Measurements from ENCODE around the gene PAQR7.
"Not testable (repeated sequence)": the region's sequence is repeated elsewhere in the genome, so short reads cannot be mapped to it uniquely, and the experiment has no call there.

Gene PAQR7

GRCh38 chr1:25858906-25859789 is 16.4 kb downstream of the PAQR7 start, which contains the start of gene AUNIP:
Gene AUNIP, minus strand, starts transcription at chr1:25859457. Its CDS starts 100 bp downstream, at chr1:25859357.
- DNase-seq (ENCODE audit: low read depth), result peak; percentile 96
- Histone ChIP-seq H3K4me1 (ENCODE audit: control insufficient read depth, insufficient read depth, low read length) (peaks cover 11% of the 10 kb centered on the region), H3K36me3 (ENCODE audit: control insufficient read depth, insufficient read depth, low read length, severe bottlenecking) (peaks cover 9% of the 10 kb centered on the region), H3K4me3 (ENCODE audit: low read length) (peak within 1 kb of the TSS; percentile 93), H3K9me3 (ENCODE audit: control insufficient read depth, low read length) (no peaks in the 10 kb centered on the region), H3K9ac (ENCODE audit: low read length) (peak within 1 kb of the TSS; percentile 96), H3K27me3 (replicated peaks; ENCODE audit: control insufficient read depth, insufficient read depth, low read length) (no peaks in the 10 kb centered on the region)

- Histone ChIP-seq H3K4me3 (ENCODE audit: low read length) (peak overlapping the region; percentile 93), H3K9ac (ENCODE audit: low read length) (peak overlapping the region; percentile 96), H3K4me1 (ENCODE audit: control insufficient read depth, insufficient read depth, low read length) (peaks cover 11% of the 10 kb centered on the region), H3K36me3 (ENCODE audit: control insufficient read depth, insufficient read depth, low read length, severe bottlenecking) (peaks cover 9% of the 10 kb centered on the region), H3K9me3 (ENCODE audit: control insufficient read depth, low read length) (no peaks in the 10 kb centered on the region), H3K27me3 (replicated peaks; ENCODE audit: control insufficient read depth, insufficient read depth, low read length) (no peaks in the 10 kb centered on the region)
- peak; percentile 23 for DNase-seq (ENCODE audit: low read depth)
Measured at GRCh38 chr1:25858494-25858893, 17.0 kb downstream of the PAQR7 start.

GRCh38 chr1:25856856-25857255 is 18.7 kb downstream of the PAQR7 start:
- DNase-seq (ENCODE audit: low read depth), result no peak
- H3K9ac ChIP-seq (ENCODE audit: low read length), result no peak overlapping the region

GRCh38 chr1:25854554-25854953 is 21.0 kb downstream of the PAQR7 start:
- H3K4me3 ChIP-seq (ENCODE audit: low read length), result no peak overlapping the region
- no peaks in the 10 kb centered on the region for H3K27me3 ChIP-seq (replicated peaks; ENCODE audit: control insufficient read depth, insufficient read depth, low read length)
- H3K9me3 ChIP-seq (ENCODE audit: control insufficient read depth, low read length), result no peaks in the 10 kb centered on the region
- DNase-seq (ENCODE audit: low read depth), result no peak
- peaks cover 6% of the 10 kb centered on the region for H3K4me1 ChIP-seq (ENCODE audit: control insufficient read depth, insufficient read depth, low read length)
- H3K9ac ChIP-seq (ENCODE audit: low read length), result no peak overlapping the region
- no peaks in the 10 kb centered on the region for H3K36me3 ChIP-seq (ENCODE audit: control insufficient read depth, insufficient read depth, low read length, severe bottlenecking)

More at GRCh38 chr1:25856856-25857255, 18.7 kb downstream of the PAQR7 start:
- Histone ChIP-seq H3K4me3 (ENCODE audit: low read length) (no peak overlapping the region), H3K36me3 (ENCODE audit: control insufficient read depth, insufficient read depth, low read length, severe bottlenecking) (no peaks in the 10 kb centered on the region), H3K4me1 (ENCODE audit: control insufficient read depth, insufficient read depth, low read length) (peaks cover 11% of the 10 kb centered on the region), H3K27me3 (replicated peaks; ENCODE audit: control insufficient read depth, insufficient read depth, low read length) (no peaks in the 10 kb centered on the region), H3K9me3 (ENCODE audit: control insufficient read depth, low read length) (no peaks in the 10 kb centered on the region)

- no peaks in the 10 kb centered on the region for H3K36me3 ChIP-seq (ENCODE audit: control insufficient read depth, insufficient read depth, low read length, severe bottlenecking)
- H3K4me3 ChIP-seq (ENCODE audit: low read length), result no peak overlapping the region
- no peaks in the 10 kb centered on the region for H3K9me3 ChIP-seq (ENCODE audit: control insufficient read depth, low read length)
- no peaks in the 10 kb centered on the region for H3K27me3 ChIP-seq (replicated peaks; ENCODE audit: control insufficient read depth, insufficient read depth, low read length)
- DNase-seq (ENCODE audit: low read depth), result no peak
- H3K9ac ChIP-seq (ENCODE audit: low read length), result no peak overlapping the region
- H3K4me1 ChIP-seq (ENCODE audit: control insufficient read depth, insufficient read depth, low read length), result no peaks in the 10 kb centered on the region
Measured at GRCh38 chr1:25848531-25848930, 27.0 kb downstream of the PAQR7 start.

DNA sequence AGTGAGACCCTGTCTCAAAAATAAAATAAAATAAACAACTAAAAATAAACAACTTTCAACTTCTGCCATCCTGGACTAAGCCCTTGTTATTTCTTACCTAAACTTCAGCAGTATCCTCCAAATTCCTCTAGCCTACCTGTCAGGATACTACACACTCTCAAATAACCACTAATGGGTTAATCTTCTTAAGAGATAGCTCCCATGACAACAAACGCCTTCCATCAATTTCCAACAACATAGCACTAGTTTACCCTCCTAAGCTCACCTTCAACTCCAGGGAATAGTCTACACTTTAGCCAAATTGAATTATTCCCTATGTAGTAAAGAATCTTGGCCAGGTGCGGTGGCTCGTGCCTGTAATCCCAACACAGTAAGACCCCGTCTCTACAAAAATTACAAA is 27.6 kb downstream of the PAQR7 start:
- H3K4me1 ChIP-seq (ENCODE audit: control insufficient read depth, insufficient read depth, low read length), result no peaks in the 10 kb centered on the region
- no peak overlapping the region for H3K4me3 ChIP-seq (ENCODE audit: low read length)
- H3K9ac ChIP-seq (ENCODE audit: low read length), result no peak overlapping the region
- no peaks in the 10 kb centered on the region for H3K9me3 ChIP-seq (ENCODE audit: control insufficient read depth, low read length)
- no peaks in the 10 kb centered on the region for H3K36me3 ChIP-seq (ENCODE audit: control insufficient read depth, insufficient read depth, low read length, severe bottlenecking)
- no peak for DNase-seq (ENCODE audit: low read depth)
- no peaks in the 10 kb centered on the region for H3K27me3 ChIP-seq (replicated peaks; ENCODE audit: control insufficient read depth, insufficient read depth, low read length)

- Histone ChIP-seq H3K4me1 (ENCODE audit: control insufficient read depth, insufficient read depth, low read length) (no peaks in the 10 kb centered on the region), H3K27me3 (replicated peaks; ENCODE audit: control insufficient read depth, insufficient read depth, low read length) (no peaks in the 10 kb centered on the region), H3K9ac (ENCODE audit: low read length) (no peak overlapping the region), H3K4me3 (ENCODE audit: low read length) (no peak overlapping the region), H3K36me3 (ENCODE audit: control insufficient read depth, insufficient read depth, low read length, severe bottlenecking) (no peaks in the 10 kb centered on the region), H3K9me3 (ENCODE audit: control insufficient read depth, low read length) (no peaks in the 10 kb centered on the region)
- no peak for DNase-seq (ENCODE audit: low read depth)
Measured at GRCh38 chr1:25845664-25846063, 29.8 kb downstream of the PAQR7 start.

- no peak overlapping the region for H3K9ac ChIP-seq (ENCODE audit: low read length)
- H3K4me1 ChIP-seq (ENCODE audit: control insufficient read depth, insufficient read depth, low read length), result no peaks in the 10 kb centered on the region
- H3K36me3 ChIP-seq (ENCODE audit: control insufficient read depth, insufficient read depth, low read length, severe bottlenecking), result no peaks in the 10 kb centered on the region
- no peak for DNase-seq (ENCODE audit: low read depth)
- H3K4me3 ChIP-seq (ENCODE audit: low read length), result no peak overlapping the region
- no peaks in the 10 kb centered on the region for H3K9me3 ChIP-seq (ENCODE audit: control insufficient read depth, low read length)
- no peaks in the 10 kb centered on the region for H3K27me3 ChIP-seq (replicated peaks; ENCODE audit: control insufficient read depth, insufficient read depth, low read length)
Measured at GRCh38 chr1:25844536-25845337, 30.8 kb downstream of the PAQR7 start.

DNA sequence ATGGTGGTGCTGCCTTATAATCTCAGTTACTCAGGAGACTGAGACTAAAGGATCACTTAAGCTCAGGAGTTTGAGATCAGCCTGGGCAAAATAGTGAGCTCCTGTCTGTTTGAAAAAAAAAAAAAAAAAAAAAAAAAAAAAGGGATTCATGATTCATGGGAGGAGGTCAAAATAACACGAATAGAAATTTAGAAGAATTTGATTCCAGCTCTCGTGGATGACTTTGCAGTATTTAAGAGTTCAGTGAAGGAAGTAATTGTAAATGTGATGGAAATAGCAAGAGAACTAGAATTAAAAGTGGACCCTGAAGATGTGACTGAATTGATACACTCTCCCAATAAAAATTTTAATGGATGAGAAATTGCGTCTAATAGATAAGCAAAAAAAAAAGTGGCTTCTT is 32.0 kb downstream of the PAQR7 start:
- no peak overlapping the region for H3K4me3 ChIP-seq (ENCODE audit: low read length)
- H3K36me3 ChIP-seq (ENCODE audit: control insufficient read depth, insufficient read depth, low read length, severe bottlenecking), result no peaks in the 10 kb centered on the region
- no peak overlapping the region for H3K9ac ChIP-seq (ENCODE audit: low read length)
- H3K27me3 ChIP-seq (replicated peaks; ENCODE audit: control insufficient read depth, insufficient read depth, low read length), result no peaks in the 10 kb centered on the region
- H3K9me3 ChIP-seq (ENCODE audit: control insufficient read depth, low read length), result no peaks in the 10 kb centered on the region
- no peak for DNase-seq (ENCODE audit: low read depth)
- no peaks in the 10 kb centered on the region for H3K4me1 ChIP-seq (ENCODE audit: control insufficient read depth, insufficient read depth, low read length)

GRCh38 chr1:25839808-25840207 is 35.7 kb downstream of the PAQR7 start:
- H3K9ac ChIP-seq (ENCODE audit: low read length); DNase-seq (ENCODE audit: low read depth); H3K4me1 ChIP-seq (ENCODE audit: control insufficient read depth, insufficient read depth, low read length): not testable (repeated sequence)

DNA sequence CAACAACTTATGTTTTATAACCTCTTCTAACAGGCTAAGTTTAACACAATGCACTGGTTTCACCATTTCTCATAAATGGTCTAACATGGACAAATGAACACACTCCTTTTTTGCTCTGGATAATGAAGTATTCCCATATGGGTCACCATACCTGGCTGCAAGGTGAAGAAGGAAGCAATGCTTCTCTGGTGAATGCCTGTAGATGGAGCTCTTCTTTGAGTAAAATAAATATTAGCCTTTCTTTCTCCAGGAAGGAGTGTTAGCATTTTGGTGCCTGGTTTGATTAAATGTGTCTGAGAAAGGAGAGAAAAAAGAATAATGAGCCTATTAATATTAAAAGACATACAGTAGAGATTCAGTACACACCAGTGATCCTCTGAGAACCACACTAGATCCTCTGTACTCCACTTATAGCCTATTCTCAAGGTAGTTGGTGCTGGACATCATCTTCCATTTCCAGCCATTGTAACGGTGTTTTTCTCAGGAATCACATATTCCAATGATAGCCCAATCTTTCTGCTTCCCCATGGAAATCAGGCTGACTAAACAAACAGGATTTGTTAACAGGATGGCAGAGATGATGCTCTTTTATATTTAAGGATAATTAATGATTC is 38.1 kb downstream of the PAQR7 start:
- DNase-seq (ENCODE audit: low read depth), result no peak
- no peaks in the 10 kb centered on the region for H3K9me3 ChIP-seq (ENCODE audit: control insufficient read depth, low read length)

More at GRCh38 chr1:25839808-25840207, 35.7 kb downstream of the PAQR7 start:
- H3K9me3 ChIP-seq (ENCODE audit: control insufficient read depth, low read length); H3K27me3 ChIP-seq (replicated peaks; ENCODE audit: control insufficient read depth, insufficient read depth, low read length); H3K36me3 ChIP-seq (ENCODE audit: control insufficient read depth, insufficient read depth, low read length, severe bottlenecking); H3K4me3 ChIP-seq (ENCODE audit: low read length): not testable (repeated sequence)

More for the DNA sequence above, 38.1 kb downstream of the PAQR7 start:
- peaks cover 8% of the 10 kb centered on the region for H3K4me1 ChIP-seq (ENCODE audit: control insufficient read depth, insufficient read depth, low read length)
- no peak overlapping the region for H3K9ac ChIP-seq (ENCODE audit: low read length)
- H3K27me3 ChIP-seq (replicated peaks; ENCODE audit: control insufficient read depth, insufficient read depth, low read length), result no peaks in the 10 kb centered on the region
- H3K4me3 ChIP-seq (ENCODE audit: low read length), result no peak overlapping the region
- H3K36me3 ChIP-seq (ENCODE audit: control insufficient read depth, insufficient read depth, low read length, severe bottlenecking), result peaks cover 18% of the 10 kb centered on the region

All from adipocyte (in vitro differentiated cells).